Measurements from ENCODE around the gene DDC.
A peak's percentile ranks its signal among the peaks of the same experiment; 100 is the strongest.

The DDC gene

DNA sequence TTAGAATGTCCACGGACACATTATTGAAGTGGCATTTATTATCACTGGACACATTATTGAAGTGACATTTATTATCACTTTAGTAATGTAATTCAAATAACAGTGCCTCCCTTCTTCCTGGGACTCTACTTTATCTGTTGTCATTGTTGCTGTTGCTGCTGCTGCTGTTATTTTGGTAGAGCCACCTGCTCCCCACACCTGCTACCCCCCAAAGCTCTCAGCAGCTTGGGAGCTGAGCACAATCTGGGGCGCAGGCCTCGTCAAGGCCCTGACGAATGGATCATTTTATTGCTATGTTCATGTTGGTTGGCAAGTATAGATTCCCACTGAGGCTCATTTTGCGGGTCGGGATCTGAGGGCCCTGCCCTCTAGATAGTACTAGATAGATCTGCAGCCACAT is 139.9 kb downstream of the DDC start:
- Mint-ChIP-seq H3K27me3 (no peaks in the 10 kb centered on the region), H3K27ac (no peak overlapping the region)
- no peak for ATAC-seq (replicated peaks)

DNA sequence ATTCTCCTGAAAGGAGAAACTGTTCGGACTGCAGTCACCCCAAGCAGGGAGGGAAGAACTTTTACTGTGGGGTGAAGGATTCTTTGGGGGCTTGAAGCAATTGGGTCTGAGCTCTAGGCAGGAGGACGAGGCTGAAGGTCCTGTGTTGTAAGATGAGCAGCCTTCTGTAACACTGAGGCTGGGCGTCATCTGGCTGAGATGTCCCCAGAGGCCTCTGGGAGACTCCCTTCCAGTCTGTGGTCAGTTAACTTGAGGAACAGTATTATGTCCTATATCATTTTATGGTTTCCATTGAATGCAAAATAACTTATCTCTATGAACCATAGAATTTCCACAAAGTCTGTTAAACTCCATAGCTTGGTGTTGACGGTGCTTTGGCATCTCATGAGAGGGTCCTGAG is 141.3 kb downstream of the DDC start:
- Mint-ChIP-seq H3K27ac (no peak overlapping the region), H3K4me1 (ENCODE audit: low read depth in 2 of 2) (no peaks in the 10 kb centered on the region), H3K36me3 (ENCODE audit: insufficient read depth) (no peaks in the 10 kb centered on the region), H3K27me3 (no peaks in the 10 kb centered on the region), H3K4me3 (no peak overlapping the region), H3K9me3 (no peaks in the 10 kb centered on the region)
- ATAC-seq (replicated peaks), result no peak
- DNase-seq, result no peak

More for the DNA sequence above, 139.9 kb downstream of the DDC start:
- Mint-ChIP-seq H3K4me3 (no peak overlapping the region), H3K36me3 (ENCODE audit: insufficient read depth) (no peaks in the 10 kb centered on the region), H3K4me1 (ENCODE audit: low read depth in 2 of 2) (no peaks in the 10 kb centered on the region), H3K9me3 (no peaks in the 10 kb centered on the region)
- no peak for DNase-seq

DNA sequence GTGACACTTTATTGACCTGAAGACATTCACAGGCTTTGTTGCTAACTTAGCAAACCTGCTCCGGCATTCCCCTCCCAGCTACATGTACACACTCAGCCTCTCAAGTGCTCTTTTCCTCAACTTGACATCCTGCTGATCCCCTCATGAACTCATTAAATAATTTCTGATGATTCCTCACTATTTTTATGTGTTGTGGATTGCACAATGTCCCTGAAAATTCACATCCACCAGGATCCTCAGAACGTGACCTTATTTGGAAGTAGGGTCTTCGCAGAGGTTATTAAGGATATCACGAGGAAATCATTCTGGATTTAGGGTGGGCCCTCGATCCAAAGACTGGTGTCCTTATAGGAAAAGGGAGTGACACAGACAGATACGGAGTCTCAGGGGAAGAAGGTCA is 142.3 kb downstream of the DDC start:
- no peak overlapping the region for H3K27ac Mint-ChIP-seq
- H3K36me3 Mint-ChIP-seq (ENCODE audit: insufficient read depth), result no peaks in the 10 kb centered on the region
- H3K4me3 Mint-ChIP-seq, result no peak overlapping the region
- ATAC-seq (replicated peaks) (no peak), DNase-seq (no peak)
- no peaks in the 10 kb centered on the region for H3K4me1 Mint-ChIP-seq (ENCODE audit: low read depth in 2 of 2)
- no peaks in the 10 kb centered on the region for H3K27me3 Mint-ChIP-seq
- H3K9me3 Mint-ChIP-seq, result no peaks in the 10 kb centered on the region

DNA sequence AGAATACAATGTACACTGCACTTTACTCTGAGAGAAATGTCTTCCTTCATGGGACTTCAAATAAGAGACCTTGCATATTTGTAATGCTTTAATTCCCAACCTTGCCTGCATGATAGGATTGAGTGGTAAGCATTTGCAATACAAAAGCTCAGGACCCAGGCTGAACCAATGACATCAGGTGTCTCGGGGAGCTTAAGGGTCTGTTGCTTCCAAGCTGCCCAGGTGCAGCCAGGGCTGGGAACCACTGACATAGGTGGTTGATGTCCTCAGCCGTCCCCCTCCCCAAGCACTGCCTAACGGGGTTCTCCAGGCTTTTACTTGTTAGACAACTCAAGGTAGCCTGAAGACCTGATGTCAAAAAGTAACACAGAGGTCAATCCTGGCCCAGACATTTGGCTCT is 144.2 kb downstream of the DDC start:
- Mint-ChIP-seq H3K27ac (no peak overlapping the region), H3K27me3 (no peaks in the 10 kb centered on the region), H3K36me3 (ENCODE audit: insufficient read depth) (no peaks in the 10 kb centered on the region), H3K4me3 (no peak overlapping the region), H3K4me1 (ENCODE audit: low read depth in 2 of 2) (peaks cover 3 to 4% of the 10 kb centered on the region in 2 donors), H3K9me3 (no peaks in the 10 kb centered on the region)
- ATAC-seq (replicated peaks) (no peak), DNase-seq (no peak)

DNA sequence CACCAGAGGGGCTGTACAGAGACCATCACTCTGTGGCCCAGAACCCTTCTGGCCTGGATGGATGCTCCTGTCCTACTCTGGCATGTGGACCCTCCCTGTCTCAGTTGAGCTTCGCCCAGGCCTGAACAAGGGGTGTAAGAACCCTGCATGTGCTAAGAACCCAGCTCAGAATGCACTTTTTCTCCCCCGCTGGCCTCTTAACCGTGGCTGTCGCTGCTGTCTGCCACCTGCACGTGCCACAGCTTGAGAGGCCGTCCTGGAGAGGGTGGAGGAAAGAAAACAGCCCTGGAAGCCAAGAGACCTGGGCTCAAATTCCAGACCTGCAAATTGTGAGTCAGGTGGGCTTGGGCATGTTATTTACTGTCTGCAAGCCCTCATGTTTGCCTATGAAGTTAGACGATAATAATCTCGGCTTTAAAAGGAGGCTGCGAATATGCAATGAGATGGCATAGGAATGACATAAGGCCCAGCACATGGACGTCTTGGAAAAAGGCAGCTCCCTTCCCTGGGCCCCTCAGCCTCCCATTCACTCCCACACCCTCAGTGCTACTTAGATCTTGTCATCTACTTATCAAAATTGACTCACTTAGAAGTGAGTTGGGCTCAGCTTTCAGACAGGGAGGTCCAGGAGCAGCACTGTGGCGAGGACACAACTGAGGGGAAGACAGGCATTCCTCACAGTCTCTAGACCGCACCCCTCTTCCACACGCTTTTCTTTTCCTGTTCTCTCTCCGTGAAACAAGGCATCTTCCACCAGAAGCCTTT is 146.5 kb downstream of the DDC start:
- H3K36me3 Mint-ChIP-seq (ENCODE audit: insufficient read depth), result no peaks in the 10 kb centered on the region
- no peaks in the 10 kb centered on the region for H3K9me3 Mint-ChIP-seq
- ATAC-seq (replicated peaks) (no peak), DNase-seq (no peak)
- H3K27ac Mint-ChIP-seq, result peak overlapping the region in 1 of 2 donors; percentile 57
- no peaks in the 10 kb centered on the region for H3K27me3 Mint-ChIP-seq
- H3K4me1 Mint-ChIP-seq (ENCODE audit: low read depth in 2 of 2), result peaks cover 3 to 4% of the 10 kb centered on the region in 2 donors
- H3K4me3 Mint-ChIP-seq, result no peak overlapping the region

DNA sequence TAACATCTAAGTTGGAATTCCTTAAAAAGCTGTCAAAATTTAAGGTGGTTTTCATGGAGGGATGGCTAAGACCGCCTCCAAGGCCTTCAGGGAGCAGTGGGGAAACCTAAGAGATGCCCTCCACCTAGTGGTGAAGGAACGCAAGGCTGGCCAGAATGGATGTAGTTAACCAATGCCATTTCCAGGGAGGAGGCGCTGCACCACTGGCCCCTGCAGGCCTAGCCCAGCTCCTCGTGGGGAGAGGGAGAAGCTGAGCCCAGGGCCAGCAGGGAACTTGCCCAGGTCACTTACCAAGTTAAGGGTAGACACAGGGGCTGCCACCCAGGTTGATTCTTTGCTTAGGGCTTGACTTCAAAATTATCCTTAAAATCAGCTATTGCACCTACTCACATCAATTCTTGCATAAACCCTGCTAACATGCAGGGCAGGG is 147.1 kb downstream of the DDC start:
- Mint-ChIP-seq H3K27me3 (no peaks in the 10 kb centered on the region), H3K4me3 (no peak overlapping the region), H3K4me1 (ENCODE audit: low read depth in 2 of 2) (peaks cover 3 to 4% of the 10 kb centered on the region in 2 donors), H3K9me3 (no peaks in the 10 kb centered on the region), H3K36me3 (ENCODE audit: insufficient read depth) (no peaks in the 10 kb centered on the region), H3K27ac (no peak overlapping the region)
- ATAC-seq (replicated peaks), result peak; percentile 97
- peak; percentile 54 to 58 (median 56) for DNase-seq

DNA sequence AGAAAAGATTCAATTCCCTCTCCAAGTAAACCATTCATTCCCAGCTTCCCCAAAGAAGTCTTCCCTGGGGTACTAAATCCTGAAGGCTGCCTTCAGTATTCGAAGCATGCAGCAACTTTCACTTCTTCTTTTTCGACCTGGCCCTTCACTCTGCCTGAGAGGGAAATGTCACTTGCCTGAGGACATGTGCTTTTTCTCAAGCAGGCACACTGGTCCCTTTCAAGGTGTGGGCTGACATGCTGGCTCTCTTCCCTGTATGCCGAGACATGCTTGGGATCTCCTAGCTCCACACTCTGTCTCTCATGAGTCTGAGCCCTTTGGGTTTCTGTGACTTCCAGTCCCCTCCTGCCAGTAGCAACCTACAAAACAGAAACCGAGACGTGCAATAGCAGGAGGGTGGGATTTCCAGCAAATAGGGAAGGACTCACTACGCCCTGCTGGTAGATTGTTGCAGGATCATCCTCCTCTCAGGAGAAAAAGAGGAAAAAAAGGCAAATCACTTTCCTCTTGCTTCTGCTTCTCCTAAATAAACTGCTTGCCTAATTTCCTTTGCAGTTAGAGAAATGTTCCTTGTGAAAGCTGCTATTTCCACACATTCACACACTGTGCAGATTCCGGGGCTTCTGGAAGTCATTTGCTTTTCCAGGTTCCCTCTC is 148.6 kb downstream of the DDC start:
- Mint-ChIP-seq H3K4me3 (no peak overlapping the region), H3K4me1 (ENCODE audit: low read depth in 2 of 2) (peaks cover 3 to 4% of the 10 kb centered on the region in 2 donors), H3K36me3 (ENCODE audit: insufficient read depth) (peaks cover 8% of the 10 kb centered on the region), H3K9me3 (no peaks in the 10 kb centered on the region), H3K27me3 (no peaks in the 10 kb centered on the region), H3K27ac (peak overlapping the region in 1 of 2 donors; percentile 47)
- no peak for DNase-seq
- no peak for ATAC-seq (replicated peaks)

DNA sequence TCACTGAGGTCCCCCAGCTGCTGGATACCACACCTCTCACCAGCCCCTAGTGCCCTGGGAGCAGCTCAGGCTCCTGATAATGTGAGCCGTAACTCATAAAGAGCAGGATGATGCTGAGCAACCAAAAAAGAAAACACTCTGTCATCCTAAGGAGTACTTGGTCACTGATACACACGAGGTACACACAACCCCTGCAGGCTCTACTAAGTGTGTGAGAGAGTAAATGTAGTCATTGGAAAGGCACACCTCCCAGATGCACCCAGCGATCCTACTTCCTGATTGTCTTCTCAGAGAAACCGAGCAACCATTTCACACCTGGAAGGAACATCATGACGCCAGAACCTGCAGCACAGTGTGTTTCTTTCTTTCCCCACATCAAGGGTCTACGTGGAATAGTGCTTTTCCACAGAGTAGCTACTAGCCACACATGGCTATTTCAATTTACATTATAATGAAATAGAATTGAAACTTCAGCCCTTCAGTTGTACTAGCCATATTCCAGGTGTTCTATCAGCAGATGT is 149.3 kb downstream of the DDC start:
- no peak for ATAC-seq (replicated peaks)
- H3K4me1 Mint-ChIP-seq (ENCODE audit: low read depth in 2 of 2), result peaks cover 3 to 10% of the 10 kb centered on the region in 2 donors
- no peaks in the 10 kb centered on the region for H3K27me3 Mint-ChIP-seq
- H3K27ac Mint-ChIP-seq, result no peak overlapping the region
- H3K4me3 Mint-ChIP-seq, result no peak overlapping the region
- no peaks in the 10 kb centered on the region for H3K9me3 Mint-ChIP-seq
- H3K36me3 Mint-ChIP-seq (ENCODE audit: insufficient read depth), result peaks cover 8% of the 10 kb centered on the region
- DNase-seq, result no peak

DNA sequence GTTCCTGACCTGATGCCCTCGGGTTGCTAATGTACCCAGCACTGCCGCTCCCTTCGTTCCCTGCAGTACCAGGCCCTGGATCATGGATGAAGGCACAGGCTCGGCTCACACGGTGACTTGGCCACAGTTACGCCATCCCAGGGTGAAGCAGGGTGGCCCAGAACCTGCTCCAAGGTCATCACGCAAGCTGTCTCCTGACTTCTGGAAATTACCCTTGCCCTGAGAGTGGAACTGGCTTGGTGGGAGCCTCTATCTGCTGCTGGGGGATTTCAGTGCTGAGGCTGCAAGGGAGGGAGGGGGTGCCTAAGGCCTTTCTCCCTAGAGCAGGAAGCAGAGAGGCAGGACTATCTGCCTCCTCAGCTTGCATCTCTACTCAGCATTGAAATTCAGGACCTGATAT is 151.6 kb downstream of the DDC start:
- ATAC-seq (replicated peaks), result no peak
- peaks cover 5 to 23% of the 10 kb centered on the region in 2 donors for H3K4me1 Mint-ChIP-seq (ENCODE audit: low read depth in 2 of 2)

DNA sequence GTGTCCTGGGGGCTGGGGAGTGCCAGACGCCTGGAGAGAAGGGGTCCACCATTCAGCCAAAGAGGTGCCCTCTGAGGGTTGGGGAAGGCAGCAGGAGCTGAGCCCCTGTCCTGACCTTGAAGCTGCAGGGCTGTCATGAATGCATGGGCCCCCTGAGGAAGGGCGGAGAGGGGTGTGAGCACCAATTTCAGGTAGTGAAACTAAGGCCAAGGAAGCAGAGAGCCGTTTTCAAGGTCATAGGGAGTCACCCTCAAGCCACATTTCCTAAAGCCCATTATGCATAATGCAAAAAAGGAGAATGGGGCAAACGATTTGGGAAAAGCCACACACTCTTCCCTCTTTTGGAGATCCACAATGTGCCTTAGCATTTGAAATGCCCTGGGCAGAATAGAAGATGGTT is 152.2 kb downstream of the DDC start:
- Mint-ChIP-seq H3K9me3 (no peaks in the 10 kb centered on the region), H3K4me1 (ENCODE audit: low read depth in 2 of 2) (peaks cover 9 to 23% of the 10 kb centered on the region in 2 donors), H3K27me3 (no peaks in the 10 kb centered on the region), H3K4me3 (no peak overlapping the region), H3K27ac (no peak overlapping the region), H3K36me3 (ENCODE audit: insufficient read depth) (peaks cover 11% of the 10 kb centered on the region)
- ATAC-seq (replicated peaks) (no peak), DNase-seq (no peak)

More for the DNA sequence above, 151.6 kb downstream of the DDC start:
- DNase-seq, result no peak
- no peak overlapping the region for H3K27ac Mint-ChIP-seq
- H3K27me3 Mint-ChIP-seq, result no peaks in the 10 kb centered on the region
- H3K4me3 Mint-ChIP-seq, result no peak overlapping the region
- H3K36me3 Mint-ChIP-seq (ENCODE audit: insufficient read depth), result peaks cover 10% of the 10 kb centered on the region
- no peaks in the 10 kb centered on the region for H3K9me3 Mint-ChIP-seq

DNA sequence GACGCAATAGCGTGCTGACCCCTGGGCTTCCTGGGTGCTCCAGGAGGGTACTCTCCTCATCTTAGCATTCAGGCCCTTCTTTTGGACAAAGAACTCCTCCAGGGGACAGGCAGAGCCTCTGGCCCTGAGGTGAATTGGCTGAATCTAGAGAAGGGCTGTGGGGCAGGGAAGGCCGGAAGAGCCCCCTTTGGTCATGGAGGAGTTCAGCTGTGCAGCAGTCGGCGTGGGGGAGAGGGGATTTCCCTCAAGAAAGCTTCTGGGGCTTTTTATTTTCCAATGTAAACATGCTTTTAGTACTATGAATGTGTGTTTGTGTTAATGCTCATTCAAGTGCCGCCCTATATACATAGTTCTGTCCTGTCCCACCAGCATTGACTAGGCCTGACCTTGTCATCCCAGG is 153.9 kb downstream of the DDC start:
- Mint-ChIP-seq H3K9me3 (no peaks in the 10 kb centered on the region), H3K4me1 (ENCODE audit: low read depth in 2 of 2) (peaks cover 20 to 31% of the 10 kb centered on the region in 2 donors), H3K4me3 (no peak overlapping the region), H3K27ac (peak overlapping the region; percentile 75 to 80), H3K27me3 (no peaks in the 10 kb centered on the region), H3K36me3 (ENCODE audit: insufficient read depth) (peaks cover 20% of the 10 kb centered on the region)
- DNase-seq (no peak), ATAC-seq (replicated peaks) (no peak)

DNA sequence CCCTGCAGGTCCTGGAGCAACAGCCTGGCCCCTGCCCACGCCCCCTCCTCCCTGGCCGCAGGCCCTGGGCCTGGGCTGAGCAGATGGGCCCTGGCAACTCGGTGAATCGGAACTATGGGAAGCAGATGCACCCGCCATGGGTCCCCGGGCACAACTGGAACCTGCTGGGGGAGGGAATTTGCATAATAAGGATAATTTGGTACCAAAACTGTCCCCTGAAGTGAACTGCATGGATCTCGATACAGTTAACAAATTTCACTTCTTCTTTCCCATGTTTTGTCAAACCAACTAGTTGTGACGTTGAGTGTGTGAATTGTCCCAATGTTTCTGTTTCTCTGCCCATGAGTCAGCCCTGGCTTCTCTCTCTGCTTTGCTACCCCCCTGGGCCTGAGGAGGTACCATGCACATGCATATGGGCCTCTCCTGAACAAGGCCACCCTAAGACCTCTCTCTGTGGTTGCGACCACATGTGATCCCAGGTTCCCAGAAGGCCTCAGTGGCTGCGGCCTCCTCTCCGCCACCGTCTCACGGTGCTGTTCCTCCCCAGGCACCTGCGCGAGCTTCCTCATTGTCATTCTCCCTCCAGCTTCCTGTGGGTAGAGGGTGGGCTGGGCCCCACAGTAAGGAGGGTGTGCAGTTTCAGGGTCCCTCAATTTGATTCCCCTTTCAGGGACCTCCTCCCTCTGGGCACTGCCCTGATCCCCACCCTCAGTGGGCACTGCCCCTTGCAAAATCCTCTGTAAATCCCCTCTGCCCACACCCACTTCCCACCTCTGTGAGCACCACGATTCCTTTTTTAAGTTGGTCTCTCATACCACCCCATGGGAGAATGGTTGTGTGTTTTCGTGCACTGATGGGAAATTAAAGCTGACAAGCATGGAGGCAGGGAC is 155.1 kb downstream of the DDC start:
- no peaks in the 10 kb centered on the region for H3K9me3 Mint-ChIP-seq
- H3K36me3 Mint-ChIP-seq (ENCODE audit: insufficient read depth), result peaks cover 28% of the 10 kb centered on the region
- no peaks in the 10 kb centered on the region for H3K27me3 Mint-ChIP-seq
- peaks cover 26 to 41% of the 10 kb centered on the region in 2 donors for H3K4me1 Mint-ChIP-seq (ENCODE audit: low read depth in 2 of 2)
- no peak overlapping the region for H3K4me3 Mint-ChIP-seq
- ATAC-seq (replicated peaks) (peak; percentile 48), DNase-seq (no peak)
- H3K27ac Mint-ChIP-seq, result peak overlapping the region in 1 of 2 donors; percentile 80

Data from effector memory CD8-positive, alpha-beta T cell (primary cell).